ENCODE data around the gene SLC8A1.

GRCh38 chr2:40485318-40485717 is 33.4 kb upstream of the SLC8A1 start:
- TF ChIP-seq CTCF (IDR thresholded peaks at IDR 0.05; ENCODE audit: borderline replicate concordance, extremely low read depth, low read length, poor library complexity, severe bottlenecking) (no peak), EZH2 (IDR thresholded peaks at IDR 0.05; ENCODE audit: borderline replicate concordance, low read depth, low read length, severe bottlenecking) (no peak)
